Stimulated activated CD8-positive, alpha-beta memory T cell treated with anti-CD3 and anti-CD28 coated beads, Interleukin-2, amount 100 ng/mL, for 1 hour (primary cell): ENCODE data around the gene NUDT19.
"Not testable (repeated sequence)": the region's sequence is repeated elsewhere in the genome, so short reads cannot be mapped to it uniquely, and the experiment has no call there.

Source experiments
- DNase-seq, 2 donors: peaks; one replicate each; pipeline ENCODE4 v3.0.0-alpha.2; 2020; ENCODE audit warnings: low read depth in 2 of 2

The NUDT19 gene

GRCh38 chr19:32708457-32708856 lies 16.8 kb downstream of the NUDT19 start:
- DNase-seq = no peak

- DNase-seq = no peak
These were observed 17.4 kb downstream of the NUDT19 start for GRCh38 chr19:32709032-32709431.

- DNase-seq = no peak
These were observed 20.1 kb downstream of the NUDT19 start for GRCh38 chr19:32711747-32712146.

- DNase-seq = not testable (repeated sequence)
These were observed 24.6 kb downstream of the NUDT19 start for GRCh38 chr19:32716203-32716602.

- DNase-seq = no peak
These were observed 25.9 kb downstream of the NUDT19 start for GRCh38 chr19:32717496-32717895.

GRCh38 chr19:32718286-32718685 lies 26.7 kb downstream of the NUDT19 start:
- no peak for DNase-seq

GRCh38 chr19:32719611-32720059 lies 28.0 kb downstream of the NUDT19 start, which contains the start of gene TDRD12:
TSS of gene TDRD12 (plus strand) at chr19:32719767. CDS start at chr19:32720073, 306 bp downstream.
- DNase-seq = no peak

GRCh38 chr19:32720216-32720935 lies 28.8 kb downstream of the NUDT19 start:
- no peak for DNase-seq

GRCh38 chr19:32720936-32721250 lies 29.3 kb downstream of the NUDT19 start:
- no peak for DNase-seq

GRCh38 chr19:32735936-32736335 lies 44.3 kb downstream of the NUDT19 start:
- no peak for DNase-seq

GRCh38 chr19:32743021-32743420 lies 51.4 kb downstream of the NUDT19 start:
- no peak for DNase-seq

- DNase-seq = no peak
These were observed 51.8 kb downstream of the NUDT19 start for GRCh38 chr19:32743447-32743846.

GRCh38 chr19:32744555-32745325 lies 53.1 kb downstream of the NUDT19 start:
- no peak for DNase-seq

- DNase-seq = not testable (repeated sequence)
These were observed 54.1 kb downstream of the NUDT19 start for GRCh38 chr19:32745594-32746251.

- DNase-seq = not testable (repeated sequence)
These were observed 55.1 kb downstream of the NUDT19 start for GRCh38 chr19:32746631-32747196.

GRCh38 chr19:32748497-32748896 lies 56.9 kb downstream of the NUDT19 start:
- DNase-seq = no peak

GRCh38 chr19:32748948-32749347 lies 57.3 kb downstream of the NUDT19 start:
- no peak for DNase-seq

- no peak for DNase-seq
These were observed 57.7 kb downstream of the NUDT19 start for GRCh38 chr19:32749361-32749760.

- no peak for DNase-seq
These were observed 58.9 kb downstream of the NUDT19 start for GRCh38 chr19:32750441-32751055.

GRCh38 chr19:32751066-32751465 lies 59.4 kb downstream of the NUDT19 start:
- no peak for DNase-seq

GRCh38 chr19:32757189-32757588 lies 65.6 kb downstream of the NUDT19 start:
- DNase-seq = no peak
